Heart left ventricle (tissue), 13 donors: ENCODE results near the gene CISH.

Source experiments
- CTCF ChIP-seq, 12 donors: fragments of 200-600 bp; sonication (generic) in 4 of 12; IDR thresholded peaks; one replicate each; pipeline versions ENCODE4 v1.5.0 to v1.8.0; 2018 to 2022; ENCODE audit warnings: antibody characterized with exemption in 12 of 12, mild to moderate bottlenecking in 5 of 12
- POLR2A ChIP-seq, 2 donors: fragments of 450-650 bp; IDR thresholded peaks; one replicate each; pipeline ENCODE4 v1.6.1; 2017; ENCODE audit warnings: antibody characterized with exemption in 2 of 2, mild to moderate bottlenecking in 2 of 2, moderate library complexity in 2 of 2
- donor health status: ischemic (EF 13 %, LVEDD 7.1; RV severe dilation, severe dysfunction).
- donor health status: DM: no; HTN: yes; CAD: no.
- donor health status: DM: no; HTN: no; CAD: no.
- donor health status: ischemic (EF 25% LVEDD 6.9; RV normal size, moderate dysfunction).
- donor health status: ischemic (EF 25% LVEDD 5.7; RV mildly dilated, moderate dysfunction).
- donor health status: ischemic (EF 35%, LVEDD 5.7; RV mildly dilated, moderate dysfunction).
- donor health status: nonischemic (EF 11% LVEDD 7.7; RV severe dilation, severe dysfunction).
- donor health status: DM: yes; HTN: yes; CAD: no.
- donor health status: PGD.
- donor health status: ischemic (EF 29% LVEDD 5.4; RV normal size, mild dysfunction).
- donor health status: nonischemic (EF 23%, LVEDD 6.1; RV moderate dilation, normal function).

- TF ChIP-seq CTCF (IDR thresholded peaks at IDR 0.05): no peak
- no peak for TF ChIP-seq POLR2A (IDR thresholded peaks at IDR 0.05)
These were observed 12.4 kb downstream of the CISH start for GRCh38 chr3:50599115-50599715.
